GM12878 (cell line): Measurements from ENCODE around the gene OGFRL1. TPM values are rescaled to one million over a fixed set of nuclear protein-coding genes. Genes with fewer than 3 reads are reported as not detected.

Experiments used
- ATAC-seq: fragments of 200-7000 bp; cut with Tn5 transposase; 3 replicates; pipeline ENCODE4 v1.9.1; 2020; ENCODE audit warnings: mild to moderate bottlenecking, moderate library complexity
- BruUV-seq: library from RNA; stranded (reverse); fragments of 400-500 nt; replicated peaks from 2 replicates; lab custom pipeline; 2021; lab: Mats Ljungman, UMichigan
- CTCF ChIA-PET: fragments of 300-600 bp; sonication (Branson Sonifier 250); formaldehyde crosslinking; extraction: SDS; loops from one replicate; lab custom pipeline; 2021; ENCODE audit warnings: inconsistent platforms; lab: Yijun Ruan, JAX
- POLR2A ChIA-PET: fragments of 350-600 bp; formaldehyde crosslinking; extraction: SDS; loops from one replicate; lab custom pipeline; 2021; ENCODE audit warnings: inconsistent platforms; lab: Charles Lee
- RAD21 ChIA-PET: fragments of 300-600 bp; sonication (Branson Sonifier 250); formaldehyde crosslinking; loops from one replicate; lab custom pipeline; 2023; ENCODE audit warnings: antibody characterized with exemption; ENCODE audit not compliant: unreplicated experiment; lab: Charles Lee
- SMC1A ChIA-PET: fragments of 300-600 bp; sonication (Branson Sonifier 250); formaldehyde crosslinking; loops from one replicate; lab custom pipeline; 2023; ENCODE audit not compliant: unreplicated experiment, uncharacterized antibody; lab: Charles Lee
- DNase-seq: peaks from one replicate; pipeline ENCODE4 v3.0.0-alpha.2; 2011; ENCODE audit warnings: low read depth, low spot score
- FAIRE-seq: peaks from 3 replicates; lab custom pipeline; 2011; peaks lifted over from hg19 to GRCh38; lab: Jason Lieb, UNC
- H2AFZ ChIP-seq: 2 replicates; pipeline ENCODE4 v1.6.0; 2011; ENCODE audit warnings: low read depth, low read length, control low read depth; ENCODE audit not compliant: control insufficient read depth
- H3K27ac ChIP-seq: 2 replicates; pipeline ENCODE4 v1.5.1; 2011; ENCODE audit warnings: control low read depth; ENCODE audit not compliant: control insufficient read depth, insufficient read depth
- H3K27me3 ChIP-seq, 2 experiments: replicated peaks in 1 of 2; 2 replicates each; pipeline versions ENCODE4 v1.6.0 to v1.6.1; 2011; ENCODE audit warnings: low read length in 1 of 2; ENCODE audit not compliant: control insufficient read depth in 2 of 2, insufficient read depth in 2 of 2
- H3K36me3 ChIP-seq, 2 experiments: 2 replicates each; pipeline ENCODE4 v1.5.1; 2011; ENCODE audit warnings: low read length in 1 of 2; ENCODE audit not compliant: control insufficient read depth in 2 of 2, insufficient read depth in 2 of 2
- H3K4me1 ChIP-seq: 2 replicates; pipeline ENCODE4 v1.6.1; 2011; ENCODE audit warnings: mild to moderate bottlenecking, low read length, moderate library complexity, mixed read lengths; ENCODE audit not compliant: control insufficient read depth, insufficient read depth
- H3K4me2 ChIP-seq: 2 replicates; pipeline ENCODE4 v1.6.0; 2011; ENCODE audit warnings: control low read depth; ENCODE audit not compliant: control insufficient read depth, insufficient read depth
- H3K4me3 ChIP-seq: fragments of 200-600 bp; sonication (generic); 2 replicates; pipeline ENCODE4 v1.5.1; 2016
- H3K79me2 ChIP-seq: 2 replicates; pipeline ENCODE4 v1.6.0; 2011; ENCODE audit warnings: low read length; ENCODE audit not compliant: control insufficient read depth, insufficient read depth
- H3K9ac ChIP-seq: 2 replicates; pipeline ENCODE4 v1.8.0; 2011; ENCODE audit warnings: low read length, control low read depth, mixed read lengths; ENCODE audit not compliant: control insufficient read depth, insufficient read depth
- H3K9me3 ChIP-seq: replicated peaks from 3 replicates; pipeline ENCODE4 v1.5.1; 2011; ENCODE audit warnings: mild to moderate bottlenecking, low read length; ENCODE audit not compliant: control insufficient read depth, insufficient read depth
- H4K20me1 ChIP-seq: 2 replicates; pipeline ENCODE4 v1.6.0; 2011; ENCODE audit not compliant: control insufficient read depth, insufficient read depth
- BACH1 ChIP-seq: fragments of 450-650 bp; IDR thresholded peaks from 2 replicates; pipeline ENCODE4 v1.6.1; 2017; ENCODE audit warnings: mild to moderate bottlenecking, borderline replicate concordance
- BMI1 ChIP-seq: fragments of 450-650 bp; IDR thresholded peaks from 2 replicates; pipeline ENCODE4 v1.6.1; 2016; ENCODE audit warnings: mild to moderate bottlenecking, moderate library complexity, borderline replicate concordance
- GABPA ChIP-seq: IDR thresholded peaks from 2 replicates; pipeline ENCODE4 v1.6.1; 2014; ENCODE audit warnings: antibody characterized with exemption, low read depth, mild to moderate bottlenecking, inconsistent platforms
- HDAC2 ChIP-seq: fragments of 200-600 bp; sonication (generic); IDR thresholded peaks from 2 replicates; pipeline ENCODE4 v1.6.1; 2017
- IRF5 ChIP-seq: fragments of 450-650 bp; IDR thresholded peaks from 2 replicates; pipeline ENCODE4 v1.6.1; 2017; ENCODE audit warnings: borderline replicate concordance
- KAT2A ChIP-seq: conservative IDR thresholded peaks from 2 replicates; pipeline ENCODE4 v1.6.1; 2011; ENCODE audit warnings: low read depth, low read length; ENCODE audit not compliant: control insufficient read depth
- MTA3 ChIP-seq: IDR thresholded peaks from 2 replicates; pipeline ENCODE4 v1.6.1; 2012; ENCODE audit warnings: low read length, inconsistent platforms, borderline replicate concordance
- MYB ChIP-seq: fragments of 150-350 bp; IDR thresholded peaks from 2 replicates; pipeline ENCODE4 v1.6.1; 2014; ENCODE audit warnings: mild to moderate bottlenecking, low read depth, low read length, borderline replicate concordance
- RFX5 ChIP-seq: IDR thresholded peaks from 2 replicates; pipeline ENCODE4 v1.6.1; 2011; ENCODE audit warnings: low read depth, low read length, improper control_type of control experiment
- SMARCA5 ChIP-seq: fragments of 450-650 bp; IDR thresholded peaks from 2 replicates; pipeline ENCODE4 v1.6.1; 2017; ENCODE audit warnings: mild to moderate bottlenecking
- ZNF274 ChIP-seq: IDR thresholded peaks from one replicate; pipeline ENCODE4 v1.8.0; 2011; ENCODE audit not compliant: insufficient read length, insufficient read depth
- WGBS: methylation state at CpG from one replicate; pipeline ENCODE4 v1.1.6; 2016; ENCODE audit warnings: low lambda C conversion rate; ENCODE audit not compliant: insufficient replicate concordance, insufficient coverage; ENCODE audit errors: missing lambda C conversion rate; 5-methylcytosine and 5-hydroxymethylcytosine counted together
- in situ Hi-C: fragments of 300-500 bp; cut with MboI; formaldehyde crosslinking; loops from 9 replicates; pipeline ENCODE4 v1.14.3; 2018; ENCODE audit warnings: mixed read lengths
- intact Hi-C: fragments of 100-400 bp; cut with micrococcal nuclease; formaldehyde crosslinking; loops from one replicate; pipeline ENCODE4 v1.14.2; 2022; ENCODE audit not compliant: unreplicated experiment
- polyA plus RNA-seq, 11 experiments: library from polyadenylated mRNA; depleted of rRNA in 4 of 11; unstranded in 6 of 11; stranded (reverse) in 5 of 11; fragments of >200 nt; fragmentation: Nextera tagmentation in 4 of 11; fragmentation: Illumina TruSeq in 1 of 11; extraction: Ambion mirVana in 4 of 11; extraction: Trizol in 1 of 11; gene quantifications; 1 replicate in 1 of 11; 2 replicates in 10 of 11; pipeline versions ENCODE4 v1.2.1 to v1.2.3, GENCODE V29; 2011 to 2016; ENCODE audit warnings: inconsistent platforms in 2 of 11, missing spikeins in 2 of 11, low read depth in 1 of 11
- total RNA-seq, 4 experiments: library from RNA; depleted of rRNA in 3 of 4; stranded (reverse); fragments of >200 nt in 3 of 4; fragmentation: Illumina TruSeq in 1 of 4; extraction: Trizol in 1 of 4; gene quantifications; 2 replicates each; pipeline versions ENCODE4 v1.2.1 to v1.2.3, GENCODE V29; 2013 to 2021

OGFRL1 gene
- total and polyA plus RNA-seq, 10 of the 15 experiments (the other 5 are each of a cell fraction or from before 2014, with no cell fraction given), result 0.24 to 5.8 (median 2.3) TPM

GRCh38 chr6:71336901-71337300, 48.3 kb downstream of the OGFRL1 start:
- Histone ChIP-seq H3K9ac (no peak overlapping the region), H3K36me3 (no peaks in the 10 kb centered on the region), H3K4me1 (no peaks in the 10 kb centered on the region), H3K79me2 (no peaks in the 10 kb centered on the region), H4K20me1 (no peaks in the 10 kb centered on the region), H3K4me2 (no peak overlapping the region), H3K4me3 (no peak overlapping the region), H3K27ac (no peak overlapping the region), H3K9me3 (no peaks in the 10 kb centered on the region), H2AFZ (no peak overlapping the region), H3K27me3 (no peaks in the 10 kb centered on the region)
- ATAC-seq (no peak), FAIRE-seq (no peak), DNase-seq (no peak)
- in situ Hi-C loops, result no loop called here
- intact Hi-C loops, result no loop called here
- TF ChIP-seq KAT2A (no peak), HDAC2 (no peak), BACH1 (no peak), ZNF274 (no peak), BMI1 (no peak), MYB (no peak), SMARCA5 (no peak), RFX5 (no peak), GABPA (no peak), MTA3 (no peak), IRF5 (no peak)
- WGBS, result 36% methylated on average over 2 of the region's 2 CpGs
- ChIA-PET CTCF (no interaction called here), SMC1A (interaction anchor here (0.7 to 1.4 kb wide), 2 partner anchors 59 to 147 kb away, joined by 3 read pairs; no protein-coding TSS in a partner anchor), POLR2A (no interaction called here), RAD21 (no interaction called here)
- BruUV-seq, result no TSS peak
